PC-3 (cell line): ENCODE measurements around the gene DPAGT1.

ENCODE experiments used
- EZH2 ChIP-seq: fragments of 300-600 bp; sonication (generic); IDR thresholded peaks from one replicate; pipeline ENCODE4 v1.6.1; 2017; ENCODE audit warnings: antibody characterized with exemption, mild to moderate bottlenecking, low read length; ENCODE audit not compliant: unreplicated experiment
- EZH2phosphoT487 ChIP-seq: fragments of 300-600 bp; sonication (generic); IDR thresholded peaks from 2 replicates; pipeline ENCODE4 v1.6.1; 2018; ENCODE audit warnings: mild to moderate bottlenecking, antibody characterized with exemption, low read length, borderline replicate concordance
- TF ChIP-seq, protein P1 (sequence below): fragments of 300-600 bp; sonication (generic); conservative IDR thresholded peaks from 2 replicates; pipeline ENCODE4 v1.5.1; 2017; ENCODE audit warnings: antibody characterized with exemption, low read depth, mild to moderate bottlenecking, low read length

DNA sequence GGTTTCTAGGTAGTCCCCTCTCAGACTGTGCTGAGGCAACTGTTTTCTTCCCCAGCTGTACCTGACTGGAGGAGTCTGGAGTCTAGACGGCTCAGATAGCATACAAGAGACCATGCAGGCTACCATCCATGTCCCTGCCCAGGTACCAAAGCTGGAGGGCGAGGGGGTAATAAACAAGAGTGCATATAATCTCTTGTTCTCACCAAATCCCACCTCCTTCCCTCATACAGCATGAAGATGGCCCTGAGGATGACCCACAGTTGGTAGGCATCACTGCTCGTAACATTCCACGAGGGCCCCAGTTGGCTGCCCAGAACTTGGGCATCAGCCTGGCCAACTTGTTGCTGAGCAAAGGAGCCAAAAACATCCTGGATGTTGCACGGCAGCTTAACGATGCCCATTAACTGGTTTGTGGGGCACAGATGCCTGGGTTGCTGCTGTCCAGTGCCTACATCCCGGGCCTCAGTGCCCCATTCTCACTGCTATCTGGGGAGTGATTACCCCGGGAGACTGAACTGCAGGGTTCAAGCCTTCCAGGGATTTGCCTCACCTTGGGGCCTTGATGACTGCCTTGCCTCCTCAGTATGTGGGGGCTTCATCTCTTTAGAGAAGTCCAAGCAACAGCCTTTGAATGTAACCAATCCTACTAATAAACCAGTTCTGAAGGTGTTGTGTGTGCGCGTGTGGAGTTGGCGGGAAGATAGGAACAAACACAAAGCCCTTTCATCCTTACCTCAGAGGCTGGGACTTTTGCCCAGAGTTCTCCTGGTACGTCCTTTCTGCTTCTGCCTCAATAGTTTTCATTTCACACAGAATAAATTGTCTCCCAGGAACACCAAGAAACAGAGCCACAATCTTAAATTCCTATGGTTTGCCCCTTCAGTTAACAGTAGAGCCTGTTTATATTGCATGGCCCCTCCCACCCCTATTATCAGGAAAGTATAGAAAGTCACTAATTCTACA, 8.5 kb downstream of the DPAGT1 start:
- TF ChIP-seq, protein P1, sequence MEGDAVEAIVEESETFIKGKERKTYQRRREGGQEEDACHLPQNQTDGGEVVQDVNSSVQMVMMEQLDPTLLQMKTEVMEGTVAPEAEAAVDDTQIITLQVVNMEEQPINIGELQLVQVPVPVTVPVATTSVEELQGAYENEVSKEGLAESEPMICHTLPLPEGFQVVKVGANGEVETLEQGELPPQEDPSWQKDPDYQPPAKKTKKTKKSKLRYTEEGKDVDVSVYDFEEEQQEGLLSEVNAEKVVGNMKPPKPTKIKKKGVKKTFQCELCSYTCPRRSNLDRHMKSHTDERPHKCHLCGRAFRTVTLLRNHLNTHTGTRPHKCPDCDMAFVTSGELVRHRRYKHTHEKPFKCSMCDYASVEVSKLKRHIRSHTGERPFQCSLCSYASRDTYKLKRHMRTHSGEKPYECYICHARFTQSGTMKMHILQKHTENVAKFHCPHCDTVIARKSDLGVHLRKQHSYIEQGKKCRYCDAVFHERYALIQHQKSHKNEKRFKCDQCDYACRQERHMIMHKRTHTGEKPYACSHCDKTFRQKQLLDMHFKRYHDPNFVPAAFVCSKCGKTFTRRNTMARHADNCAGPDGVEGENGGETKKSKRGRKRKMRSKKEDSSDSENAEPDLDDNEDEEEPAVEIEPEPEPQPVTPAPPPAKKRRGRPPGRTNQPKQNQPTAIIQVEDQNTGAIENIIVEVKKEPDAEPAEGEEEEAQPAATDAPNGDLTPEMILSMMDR = no peak
- TF ChIP-seq EZH2 (no peak), EZH2phosphoT487 (no peak)
